Superior temporal gyrus (tissue), 1 donor: ENCODE data around the gene CA7.
"Not testable (repeated sequence)": the region's sequence is repeated elsewhere in the genome, so short reads cannot be mapped to it uniquely, and the experiment has no call there.

ENCODE experiments used
- DNase-seq: peaks from one replicate; pipeline ENCODE4 v3.0.0-alpha.2; 2016; ENCODE audit errors: extremely low spot score

The CA7 gene

DNA sequence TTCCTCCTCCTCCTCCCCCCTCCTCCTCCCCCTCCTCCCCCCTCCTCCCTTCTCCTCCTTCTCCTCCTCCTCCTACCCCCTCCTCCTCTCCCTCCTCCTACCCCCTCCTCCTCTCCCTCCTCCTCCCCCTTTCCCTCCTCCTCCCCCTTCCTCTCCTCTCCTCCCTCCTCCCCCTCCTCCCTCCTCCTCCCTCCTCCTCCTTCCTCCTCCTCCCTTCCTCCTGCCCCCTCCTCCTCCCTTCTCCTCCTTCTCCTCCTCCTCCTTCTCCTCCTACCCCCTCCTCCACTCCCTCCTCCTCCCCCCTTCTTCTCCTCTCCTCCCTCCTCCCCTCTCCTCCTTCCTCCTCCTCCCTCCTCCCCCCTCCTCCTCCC lies 29.5 kb downstream of the CA7 start:
- DNase-seq: no peak

DNA sequence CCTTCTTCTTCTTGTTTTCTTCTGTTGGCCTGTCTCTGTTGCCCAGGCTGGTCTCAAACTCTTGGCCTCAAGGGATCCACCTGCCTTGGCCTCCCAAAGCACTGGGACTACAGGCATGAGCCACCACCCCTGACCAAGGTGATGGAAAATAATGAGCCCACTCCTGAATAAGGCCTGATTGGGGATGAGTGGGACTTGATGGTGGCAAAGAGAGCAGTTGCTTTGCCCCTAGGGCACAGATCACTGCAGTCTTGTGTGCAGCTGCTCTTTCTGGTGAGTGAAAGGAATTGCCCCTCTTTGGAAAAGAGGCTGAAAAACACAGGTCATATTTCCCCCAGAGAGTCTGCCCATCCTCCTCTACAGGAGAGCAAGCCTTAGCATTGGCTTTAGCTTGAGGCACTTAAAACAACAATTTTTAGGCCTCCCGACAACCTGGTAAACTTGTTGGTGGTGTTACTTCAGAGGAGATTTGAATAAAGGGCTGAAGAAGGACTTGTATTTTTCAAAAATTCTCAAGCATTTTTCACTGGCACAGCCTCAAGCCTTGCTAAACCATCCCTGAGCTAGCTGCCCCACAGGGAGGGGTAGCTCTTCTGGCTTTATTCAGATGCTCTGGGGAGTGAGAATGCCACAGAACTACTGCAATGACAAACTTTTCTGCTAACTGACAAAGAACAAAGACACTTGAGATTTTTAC lies 30.0 kb downstream of the CA7 start:
- no peak for DNase-seq

DNA sequence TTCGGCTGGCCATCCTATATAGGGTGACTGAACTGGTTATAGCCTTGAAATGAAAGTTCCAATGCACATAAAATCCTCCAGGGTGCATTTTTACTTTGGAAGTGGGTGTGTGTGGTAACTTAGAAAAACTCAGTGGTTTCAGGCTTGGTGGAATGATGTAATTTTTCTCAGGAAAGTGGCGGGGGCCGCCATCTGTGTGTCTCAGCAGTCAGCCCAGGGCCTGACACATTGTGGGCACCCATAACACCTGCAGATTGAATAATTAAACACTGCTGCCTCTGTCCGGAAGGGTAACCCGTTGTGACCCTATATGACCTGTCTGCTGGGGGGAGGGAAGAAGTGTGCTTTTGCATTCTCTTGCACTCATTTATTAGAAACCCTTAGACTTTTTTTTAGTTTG lies 33.9 kb downstream of the CA7 start:
- no peak for DNase-seq

DNA sequence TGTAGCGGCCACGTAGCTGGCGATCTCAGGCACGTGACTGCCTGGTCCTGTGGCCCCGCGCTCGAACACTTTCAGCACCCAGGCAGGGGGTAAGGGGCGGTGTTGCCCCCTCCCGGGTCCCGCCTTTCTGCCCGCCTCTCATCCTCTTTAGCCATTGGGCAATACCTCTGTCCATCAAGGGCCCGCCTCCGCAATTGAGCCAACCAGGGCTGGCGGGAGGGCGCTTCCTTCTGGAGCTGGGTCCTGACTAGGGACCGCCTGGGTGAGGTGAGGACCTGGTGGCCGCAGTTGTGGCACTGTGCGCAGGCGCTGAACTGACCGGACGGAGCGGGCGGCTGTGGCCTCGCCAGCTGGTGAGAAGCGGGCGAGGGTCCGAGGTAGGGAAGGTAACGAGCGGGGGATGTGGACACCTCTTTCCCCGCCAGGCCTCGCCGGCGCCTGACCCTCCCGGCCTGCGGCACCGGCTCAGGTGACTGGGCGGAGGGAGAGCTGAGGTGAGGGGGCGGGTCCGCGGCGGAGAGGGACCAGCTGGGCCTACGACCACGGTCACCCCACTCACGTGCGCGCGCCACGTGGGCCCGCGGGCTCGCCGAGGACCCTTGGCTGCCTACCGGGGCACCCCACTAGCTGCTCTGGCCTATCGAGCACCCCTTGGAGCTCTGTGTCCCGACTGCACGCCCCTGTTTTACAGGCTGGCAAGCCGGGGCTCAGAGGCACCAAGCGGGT lies 36.2 kb downstream of the CA7 start, which contains the start of gene PDP2:
Gene PDP2 (plus strand): TSS at position 228 of the 726 bp plus-strand sequence. CDS start 3,770 bp downstream, outside the sequence.
- peak; percentile 96 for DNase-seq

DNA sequence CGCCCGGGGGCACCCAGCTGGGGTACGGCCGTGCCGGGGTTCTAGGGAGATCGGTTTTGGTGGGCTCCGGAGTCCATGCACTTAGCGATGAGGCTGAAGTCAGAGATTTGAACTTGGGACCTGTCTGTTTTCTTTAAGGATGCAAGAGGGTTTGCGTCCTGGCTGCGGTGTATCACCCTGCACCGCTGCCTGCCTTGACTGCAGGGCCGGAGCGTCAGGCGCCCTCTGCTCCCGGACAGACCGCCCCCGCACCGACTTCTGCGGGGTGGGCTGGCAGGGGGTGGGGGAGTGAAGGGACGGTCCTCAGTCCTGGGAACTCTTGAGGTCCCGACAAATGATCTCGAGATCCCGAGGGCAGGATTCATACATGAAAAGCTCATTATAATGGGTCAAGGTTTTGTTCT lies 36.8 kb downstream of the CA7 start:
- DNase-seq: no peak

DNA sequence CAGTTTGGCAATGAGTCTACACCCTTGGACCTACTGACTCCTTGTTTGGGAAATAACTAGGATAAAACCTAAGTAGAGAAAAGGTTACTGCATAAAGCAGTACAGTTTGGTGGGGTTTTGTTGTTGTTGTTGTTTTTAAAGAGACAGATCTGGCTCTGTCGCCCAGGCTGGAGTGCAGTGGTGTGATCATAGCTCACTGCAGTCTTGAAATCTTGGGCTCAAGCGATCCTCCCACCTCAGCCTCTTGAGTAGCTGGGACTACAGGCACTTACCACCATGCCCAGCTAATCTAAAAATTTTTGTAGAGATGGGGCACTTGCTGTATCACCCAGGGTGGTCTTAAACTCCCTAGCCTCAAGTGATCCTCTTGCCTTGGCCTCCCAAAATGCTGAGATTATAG lies 37.3 kb downstream of the CA7 start:
- DNase-seq: no peak

DNA sequence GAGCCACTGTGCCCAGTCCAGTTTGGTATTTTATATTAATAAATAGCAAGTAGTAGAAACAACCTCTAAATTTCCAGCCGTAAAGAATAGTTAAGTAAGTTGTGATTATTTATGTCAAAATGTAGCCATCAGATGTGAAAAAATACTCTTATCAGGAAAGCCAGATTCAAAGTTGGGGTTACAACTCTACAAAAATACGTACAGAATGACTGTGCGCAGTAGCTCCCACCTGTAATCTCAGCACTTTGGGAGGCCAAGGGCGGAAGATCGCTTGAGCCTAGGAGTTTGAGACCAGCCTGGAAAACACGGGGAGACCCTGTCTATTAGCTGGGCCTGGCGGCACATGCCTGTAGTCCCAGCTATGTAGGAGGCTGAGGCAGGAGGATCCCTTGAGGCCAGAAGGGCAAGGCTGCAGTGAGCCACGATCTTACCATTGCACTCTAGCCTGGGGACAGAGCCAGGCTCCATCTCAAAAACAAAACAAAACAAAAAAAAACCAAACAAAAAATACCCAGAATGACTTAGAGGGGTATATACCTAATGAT lies 37.8 kb downstream of the CA7 start:
- DNase-seq: no peak

DNA sequence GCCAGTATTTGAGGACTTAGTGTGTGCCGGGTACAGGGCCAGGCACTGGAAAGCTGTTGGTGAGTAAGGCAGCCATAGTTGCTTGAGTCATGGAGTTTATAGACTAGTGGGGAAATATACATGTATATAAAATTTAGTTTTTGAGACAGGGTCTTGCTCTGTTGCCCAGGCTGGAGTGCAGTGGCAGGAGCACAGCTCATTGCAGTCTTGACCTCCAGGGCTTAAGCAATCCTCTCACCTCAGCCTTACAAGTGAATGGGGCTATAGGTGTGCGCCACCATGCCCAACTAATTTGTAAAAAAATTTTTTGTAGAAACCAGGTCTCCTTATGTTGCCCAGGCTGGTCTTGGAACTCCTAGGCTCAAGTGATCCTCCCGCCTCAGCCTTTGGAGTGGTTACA lies 38.5 kb downstream of the CA7 start:
- no peak for DNase-seq

DNA sequence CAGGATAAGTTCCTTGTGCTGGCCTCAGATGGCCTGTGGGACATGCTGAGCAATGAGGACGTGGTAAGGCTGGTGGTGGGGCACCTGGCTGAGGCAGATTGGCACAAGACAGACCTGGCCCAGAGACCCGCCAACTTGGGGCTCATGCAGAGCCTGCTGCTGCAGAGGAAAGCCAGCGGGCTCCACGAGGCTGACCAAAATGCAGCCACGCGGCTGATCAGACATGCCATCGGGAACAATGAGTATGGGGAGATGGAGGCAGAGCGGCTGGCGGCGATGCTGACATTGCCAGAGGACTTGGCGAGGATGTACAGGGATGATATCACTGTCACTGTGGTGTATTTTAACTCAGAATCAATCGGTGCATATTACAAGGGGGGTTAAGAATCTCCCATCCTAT lies 41.3 kb downstream of the CA7 start:
- DNase-seq: no peak

DNA sequence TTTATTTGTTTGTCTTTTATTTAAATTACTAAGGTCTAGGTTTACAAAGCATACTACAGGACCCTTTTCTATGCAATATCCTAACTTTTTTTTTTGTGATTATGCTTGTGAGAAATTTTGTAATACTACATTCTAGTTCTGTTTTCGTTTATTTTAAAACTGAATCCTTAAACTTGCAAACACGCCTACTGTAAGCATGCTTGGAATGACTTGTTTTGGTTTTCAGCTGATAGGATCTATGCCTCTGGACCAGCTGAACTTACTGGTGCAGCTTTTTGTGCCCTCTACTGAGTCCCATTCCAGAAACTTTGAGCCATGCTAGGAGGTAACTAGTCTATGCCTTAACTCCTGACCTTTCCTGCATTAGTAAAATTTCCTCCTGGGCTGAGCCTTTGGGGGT lies 42.1 kb downstream of the CA7 start:
- DNase-seq: no peak

DNA sequence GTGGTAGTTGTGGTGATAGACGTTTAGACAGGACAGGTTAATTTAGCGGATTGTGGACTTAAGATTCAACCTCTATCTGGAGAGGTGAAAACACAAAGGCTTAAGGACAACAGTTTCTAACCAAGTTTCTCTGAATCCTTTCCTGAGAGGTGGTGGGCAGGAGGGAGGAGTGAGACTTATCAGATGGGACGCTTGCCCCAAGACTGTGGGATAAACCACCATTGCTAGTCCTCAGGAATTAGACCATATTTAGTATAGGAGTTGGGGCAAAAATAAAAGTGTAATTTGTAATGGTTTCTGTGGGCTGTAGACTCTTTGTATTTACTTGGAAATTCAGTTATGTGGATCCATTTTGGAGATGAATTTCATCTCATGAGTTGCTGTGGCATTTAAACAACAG lies 42.7 kb downstream of the CA7 start:
- no peak for DNase-seq

DNA sequence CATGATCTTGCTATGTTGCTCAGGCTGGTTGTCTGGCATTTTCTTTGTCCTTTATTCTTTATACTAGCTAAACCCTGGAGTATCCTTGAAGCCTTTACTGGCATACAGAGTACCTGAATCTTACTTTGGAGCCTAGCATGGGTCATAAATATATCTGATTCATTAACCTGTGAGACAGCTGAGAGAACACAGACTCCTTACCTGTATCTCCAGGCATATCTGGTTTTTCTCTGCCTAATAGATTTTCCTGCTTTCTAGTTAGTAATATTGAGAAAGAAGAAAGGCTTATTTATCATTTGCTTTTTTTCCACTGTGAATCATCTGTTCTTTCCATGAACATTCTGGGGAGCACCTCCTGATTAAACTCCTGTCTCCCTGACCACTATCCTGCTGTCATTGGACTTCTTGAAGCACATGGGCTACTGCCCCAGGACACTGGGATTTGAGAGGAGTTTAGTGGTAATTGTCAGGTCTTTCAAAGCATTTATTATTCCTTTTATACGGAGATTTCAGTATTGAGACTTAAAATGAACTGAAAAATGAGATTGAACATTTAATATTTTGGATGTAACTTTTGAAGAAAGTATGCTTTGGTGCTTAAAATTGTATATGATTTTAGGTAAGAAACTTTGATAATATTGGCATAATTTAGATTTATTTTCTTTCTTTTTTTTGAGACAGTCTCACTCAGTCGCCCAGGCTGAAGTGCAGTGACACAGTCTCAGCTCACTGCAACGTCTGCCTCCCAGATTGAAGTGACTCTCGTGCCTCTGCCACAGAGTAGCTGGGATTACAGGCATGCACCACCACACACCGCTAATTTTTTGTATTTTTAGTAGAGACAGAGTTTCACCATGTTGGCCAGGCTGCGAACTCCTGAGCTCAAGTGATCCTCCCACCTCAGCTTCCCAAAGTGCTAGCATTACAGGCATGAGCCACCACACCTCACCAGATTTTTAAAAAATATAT lies 44.7 kb downstream of the CA7 start:
- no peak for DNase-seq

DNA sequence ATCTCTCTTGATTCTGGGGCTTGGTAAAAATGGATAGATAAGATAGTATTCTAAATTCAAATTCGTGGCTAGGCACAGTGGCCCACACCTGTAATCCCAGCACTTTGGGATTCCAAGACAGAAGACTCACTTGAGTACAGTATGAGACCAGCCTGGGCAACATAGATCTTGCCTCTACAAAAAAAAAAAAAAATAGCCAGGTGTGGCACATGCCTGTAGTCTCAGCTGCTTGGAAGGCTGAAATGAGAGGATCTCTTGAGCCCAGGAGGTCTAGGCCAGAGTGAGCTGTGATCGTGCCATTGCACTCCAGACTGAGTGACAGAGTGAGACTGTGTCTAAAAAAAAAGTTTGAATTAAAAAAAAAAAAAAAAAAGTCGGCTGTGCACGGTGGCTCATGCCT lies 45.4 kb downstream of the CA7 start:
- no peak for DNase-seq

DNA sequence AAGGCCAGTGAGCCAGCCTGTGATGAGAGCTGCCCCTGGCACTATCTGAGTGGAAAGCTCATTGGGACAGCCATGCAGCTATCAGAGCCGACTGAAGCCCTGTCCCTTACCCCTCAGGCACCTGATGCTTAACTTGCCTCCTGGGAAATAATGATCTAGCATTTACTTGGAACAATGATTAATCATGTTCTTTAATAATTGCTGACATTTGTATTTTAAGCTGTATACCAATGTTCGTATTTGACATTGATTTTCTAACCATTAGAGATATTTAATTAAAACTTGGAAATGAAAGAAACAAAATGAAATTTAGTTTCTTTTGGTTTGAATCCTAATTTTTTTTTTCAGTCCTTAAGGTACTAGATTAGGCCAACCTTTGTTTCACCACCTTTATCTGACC lies 46.6 kb downstream of the CA7 start:
- no peak for DNase-seq

DNA sequence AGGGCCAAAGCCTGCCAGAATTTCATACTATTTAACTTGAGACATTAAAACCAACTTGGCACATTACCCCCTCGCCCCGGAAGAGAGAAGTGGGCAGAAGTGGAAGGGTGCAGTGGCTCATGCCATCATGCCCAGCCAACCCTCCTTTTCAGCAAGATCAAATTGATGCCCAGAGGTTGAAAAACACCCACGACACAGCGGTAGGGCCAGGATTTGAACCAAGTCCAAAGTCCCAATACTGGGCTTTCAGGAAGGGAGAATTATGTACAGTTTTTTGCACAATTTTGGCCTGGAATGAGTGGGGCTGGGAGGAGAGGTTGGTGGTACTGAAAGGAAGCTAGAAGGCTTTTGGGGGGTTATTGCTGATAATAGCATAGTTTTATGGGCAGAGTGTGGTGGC lies 47.1 kb downstream of the CA7 start:
- DNase-seq: no peak

DNA sequence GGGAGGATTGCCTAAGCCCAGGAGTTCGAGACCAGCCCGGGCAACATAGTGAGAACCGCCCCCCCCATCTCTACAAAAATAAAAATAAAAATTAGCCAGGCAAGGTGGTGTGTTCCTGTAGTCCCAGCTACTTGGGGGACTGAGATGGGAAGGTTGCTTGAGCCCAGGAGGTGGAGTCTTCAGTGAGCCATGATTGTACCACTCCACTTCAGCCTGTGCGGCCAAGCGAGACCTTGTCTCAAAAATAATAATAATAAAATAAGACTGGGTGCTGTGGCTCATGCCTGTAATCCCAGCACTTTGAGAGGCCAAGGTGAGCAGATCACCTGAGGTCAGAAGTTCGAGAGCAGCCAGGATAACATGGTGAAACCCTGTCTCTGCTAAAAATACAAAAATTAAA lies 47.6 kb downstream of the CA7 start:
- no peak for DNase-seq

DNA sequence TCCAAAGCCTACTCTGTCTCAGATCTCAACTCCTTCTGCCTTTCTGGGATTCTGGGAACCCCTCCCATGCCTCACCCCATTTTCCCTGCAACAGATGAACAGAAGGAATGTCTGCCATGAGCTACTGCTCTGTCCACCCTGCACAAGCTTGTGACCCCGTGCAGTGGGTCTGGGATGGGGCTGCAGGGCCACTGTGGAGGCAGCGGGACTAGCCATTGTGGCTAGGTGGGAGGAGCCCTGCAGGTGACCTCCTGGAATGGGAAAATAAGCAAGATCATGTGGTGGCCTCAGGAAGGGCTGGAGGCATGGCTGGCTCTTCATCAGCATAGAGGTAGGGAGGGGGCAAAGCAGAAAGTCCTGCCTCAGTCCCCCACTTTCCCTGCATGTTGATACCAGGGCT lies 49.8 kb downstream of the CA7 start:
- DNase-seq: no peak

DNA sequence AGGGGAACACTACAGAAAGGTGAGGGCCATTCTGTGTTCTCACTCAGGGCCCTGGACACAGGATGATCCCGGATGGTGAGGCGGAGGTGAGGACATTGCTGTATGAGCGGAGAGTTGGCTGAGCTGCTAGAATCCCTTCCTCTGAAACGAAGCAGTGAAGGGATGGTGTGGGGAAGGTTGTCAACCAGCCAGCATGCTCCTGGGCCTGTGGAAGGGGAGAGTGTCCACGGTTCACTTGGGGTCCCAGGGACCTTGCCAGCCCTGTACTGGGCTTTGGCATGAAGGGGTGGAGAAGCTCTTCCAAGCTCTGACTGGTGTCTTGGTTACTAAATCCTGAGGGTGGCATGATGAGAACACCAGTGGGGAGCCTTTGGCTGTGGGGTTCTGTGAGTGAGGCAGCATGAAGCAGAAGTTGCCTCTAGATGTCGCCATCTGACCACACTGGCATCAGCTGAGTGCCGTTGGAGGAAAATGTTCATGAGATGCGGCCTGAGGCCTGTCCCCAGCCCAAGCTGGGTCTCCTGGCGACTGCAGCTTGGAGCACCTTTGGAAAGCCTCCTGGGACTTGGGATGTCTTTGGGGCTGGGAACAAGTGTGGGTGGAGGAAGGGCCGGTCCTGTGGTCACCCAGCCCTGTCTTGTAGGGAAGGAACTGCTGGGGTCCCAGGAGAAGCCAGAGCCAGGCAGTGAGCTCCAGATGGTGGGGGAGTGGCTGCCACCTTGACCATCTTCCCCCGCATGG lies 50.9 kb downstream of the CA7 start:
- peak; percentile 86 for DNase-seq

DNA sequence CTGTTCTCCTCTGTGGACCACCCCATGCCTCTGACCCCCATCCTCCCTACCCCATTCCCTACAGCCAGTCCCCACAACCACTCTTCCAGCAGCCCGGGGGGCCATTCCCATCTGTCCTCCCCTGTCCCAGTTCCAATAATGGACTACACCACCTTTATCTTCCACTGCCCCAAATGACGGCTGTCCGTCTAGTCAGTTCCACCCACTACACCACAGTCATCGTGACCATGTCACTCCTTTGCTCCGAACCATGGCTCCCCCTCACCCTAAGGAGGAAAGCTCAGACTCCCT lies 51.4 kb downstream of the CA7 start:
- no peak for DNase-seq

DNA sequence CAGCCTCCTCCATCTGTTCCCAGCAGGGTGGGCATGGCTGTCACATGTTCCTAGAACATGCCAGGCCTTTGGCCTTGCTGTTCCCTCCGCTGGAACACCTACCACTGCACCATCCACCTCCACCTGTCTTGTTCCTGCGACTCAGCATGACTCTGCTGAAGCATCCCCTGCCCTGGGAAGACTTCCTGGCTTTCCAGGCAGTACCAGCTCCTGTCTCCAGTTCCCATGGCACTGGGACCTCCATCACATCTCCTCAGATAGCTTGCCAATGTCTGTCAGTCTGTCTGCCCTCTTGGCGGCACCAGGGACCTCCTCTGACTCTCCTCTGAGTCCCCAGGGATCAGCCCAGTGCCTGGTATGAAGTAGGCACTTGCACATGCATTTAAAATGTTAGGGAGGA lies 51.8 kb downstream of the CA7 start:
- DNase-seq: no peak

DNA sequence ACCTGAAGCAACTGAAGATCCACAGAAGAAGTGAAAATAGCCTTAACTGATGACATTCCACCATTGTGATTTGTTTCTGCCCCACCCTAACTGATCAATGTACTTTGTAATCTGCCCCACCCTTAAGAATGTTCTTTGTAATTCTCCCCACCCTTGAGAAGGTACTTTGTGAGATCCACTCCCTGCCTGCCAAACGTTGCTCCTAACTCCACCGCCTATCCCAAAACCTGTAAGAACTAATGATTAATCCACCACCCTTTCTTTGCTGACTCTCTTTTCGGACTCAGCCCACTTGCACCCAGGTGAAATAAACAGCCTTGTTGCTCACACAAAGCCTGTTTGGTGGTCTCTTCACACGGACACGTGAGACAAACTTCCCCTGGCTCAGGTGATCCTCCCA lies 52.5 kb downstream of the CA7 start:
- not testable (repeated sequence) for DNase-seq

DNA sequence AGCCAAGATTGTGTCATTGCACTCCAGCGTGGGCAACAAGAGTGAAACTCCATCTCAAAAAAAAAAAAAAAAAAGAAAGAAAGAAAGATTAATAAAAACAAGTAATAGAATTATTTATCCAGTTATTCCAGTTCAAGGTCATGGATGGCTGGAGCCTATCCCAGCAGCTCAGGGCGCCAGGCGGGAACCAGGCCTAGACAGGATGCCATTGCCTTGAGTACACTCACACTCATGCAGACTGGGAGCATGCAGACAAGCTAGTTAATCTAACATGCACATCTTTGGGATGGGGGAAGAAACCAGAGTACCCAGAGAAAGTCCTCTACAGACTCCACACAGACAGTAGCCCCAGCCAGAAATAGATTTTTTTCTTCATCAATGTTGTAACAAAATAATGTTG lies 54.0 kb downstream of the CA7 start:
- DNase-seq: no peak
